ENCODE results near the gene NCKAP5. TPM values are rescaled to one million over a fixed set of nuclear protein-coding genes. Genes with fewer than 3 reads are reported as not detected.

NCKAP5 gene
- total and polyA plus RNA-seq, 2 of the 13 experiments (the other 11 are each of a cell fraction or from before 2014, with no cell fraction given) = 0.01 TPM; not detected in 1

- no peak for FAIRE-seq
- H3K4me1 ChIP-seq (ENCODE audit: insufficient read depth, low read length) = no peaks in the 10 kb centered on the region
Observed at GRCh38 chr2:133271105-133271504, 297.2 kb downstream of the NCKAP5 start.

More at GRCh38 chr2:133271105-133271504, 297.2 kb downstream of the NCKAP5 start:
- ATAC-seq (no peak), DNase-seq (ENCODE audit: low spot score) (no peak)
- Histone ChIP-seq H3K27me3 (ENCODE audit: control insufficient read depth in 1 of 2, insufficient read depth in 2 of 2, low read length in 2 of 2) (0 out of 5 replicates have a peak, but pooled peaks cover 0 to 3% of the 10 kb centered on the region in 2 experiments), H4K20me1 (ENCODE audit: insufficient read depth, low read length) (no peaks in the 10 kb centered on the region), H3K79me2 (ENCODE audit: insufficient read depth, low read length) (no peaks in the 10 kb centered on the region), H3K4me3 (replicated peaks in 1 of 3; ENCODE audit: insufficient read depth in 1 of 3, low read depth in 2 of 3, low read length in 3 of 3) (no peak overlapping the region), H3K9ac (ENCODE audit: insufficient read depth, low read depth, low read length) (no peak overlapping the region), H3K36me3 (replicated peaks in 1 of 2; ENCODE audit: control insufficient read depth in 1 of 2, insufficient read depth in 2 of 2, low read length in 2 of 2) (no peaks in the 10 kb centered on the region), H3K27ac (ENCODE audit: extremely low read length, insufficient read depth, low read length) (no peak overlapping the region), H2AFZ (ENCODE audit: low read length) (no peak overlapping the region), H3K9me3 (ENCODE audit: low read length) (no peaks in the 10 kb centered on the region), H3K4me2 (ENCODE audit: low read depth, low read length) (no peak overlapping the region)
- intact Hi-C loops (cut with micrococcal nuclease; ENCODE audit: unreplicated experiment) (no loop called here), in situ Hi-C loops (cut with HindIII; ENCODE audit: extremely low pct_ligation_motif_present, low pct_unique_long_range_greater_than_20kb) (no loop called here)
- ChIA-PET CTCF (ENCODE audit: low intra/inter-chr PET ratio, low total read pairs) (no interaction called here), POLR2A (no interaction called here)
- BruUV-seq (replicated peaks) = no TSS peak
- no peak for TF ChIP-seq GPN1 (CRISPR knock-in tag; IDR thresholded peaks at IDR 0.05; ENCODE audit: borderline replicate concordance)
- no peak for TF ChIP-seq ZNF713 (CRISPR knock-in tag; IDR thresholded peaks at IDR 0.05)
- TF ChIP-seq, protein P1, sequence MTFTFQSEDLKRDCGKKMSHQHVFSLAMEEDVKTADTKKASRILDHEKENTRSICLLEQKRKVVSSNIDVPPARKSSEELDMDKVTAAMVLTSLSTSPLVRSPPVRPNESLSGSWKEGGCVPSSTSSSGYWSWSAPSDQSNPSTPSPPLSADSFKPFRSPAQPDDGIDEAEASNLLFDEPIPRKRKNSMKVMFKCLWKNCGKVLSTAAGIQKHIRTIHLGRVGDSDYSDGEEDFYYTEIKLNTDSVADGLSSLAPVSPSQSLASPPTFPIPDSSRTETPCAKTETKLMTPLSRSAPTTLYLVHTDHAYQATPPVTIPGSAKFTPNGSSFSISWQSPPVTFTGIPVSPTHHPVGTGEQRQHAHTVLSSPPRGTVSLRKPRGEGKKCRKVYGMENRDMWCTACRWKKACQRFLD (CRISPR knock-in tag; IDR thresholded peaks at IDR 0.05; ENCODE audit: borderline replicate concordance) = no peak
- no peak for TF ChIP-seq FOXM1 (CRISPR knock-in tag; IDR thresholded peaks at IDR 0.05)
- no peak for TF ChIP-seq AGO2 (optimal IDR thresholded peaks at IDR 0.05; ENCODE audit: low read depth, low read length)
- TF ChIP-seq, protein P2, sequence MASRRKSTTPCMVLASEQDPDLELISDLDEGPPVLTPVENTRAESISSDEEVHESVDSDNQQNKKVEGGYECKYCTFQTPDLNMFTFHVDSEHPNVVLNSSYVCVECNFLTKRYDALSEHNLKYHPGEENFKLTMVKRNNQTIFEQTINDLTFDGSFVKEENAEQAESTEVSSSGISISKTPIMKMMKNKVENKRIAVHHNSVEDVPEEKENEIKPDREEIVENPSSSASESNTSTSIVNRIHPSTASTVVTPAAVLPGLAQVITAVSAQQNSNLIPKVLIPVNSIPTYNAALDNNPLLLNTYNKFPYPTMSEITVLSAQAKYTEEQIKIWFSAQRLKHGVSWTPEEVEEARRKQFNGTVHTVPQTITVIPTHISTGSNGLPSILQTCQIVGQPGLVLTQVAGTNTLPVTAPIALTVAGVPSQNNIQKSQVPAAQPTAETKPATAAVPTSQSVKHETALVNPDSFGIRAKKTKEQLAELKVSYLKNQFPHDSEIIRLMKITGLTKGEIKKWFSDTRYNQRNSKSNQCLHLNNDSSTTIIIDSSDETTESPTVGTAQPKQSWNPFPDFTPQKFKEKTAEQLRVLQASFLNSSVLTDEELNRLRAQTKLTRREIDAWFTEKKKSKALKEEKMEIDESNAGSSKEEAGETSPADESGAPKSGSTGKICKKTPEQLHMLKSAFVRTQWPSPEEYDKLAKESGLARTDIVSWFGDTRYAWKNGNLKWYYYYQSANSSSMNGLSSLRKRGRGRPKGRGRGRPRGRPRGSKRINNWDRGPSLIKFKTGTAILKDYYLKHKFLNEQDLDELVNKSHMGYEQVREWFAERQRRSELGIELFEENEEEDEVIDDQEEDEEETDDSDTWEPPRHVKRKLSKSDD (CRISPR knock-in tag; IDR thresholded peaks at IDR 0.05; ENCODE audit: low read depth) = no peak
- TF ChIP-seq, protein P3, sequence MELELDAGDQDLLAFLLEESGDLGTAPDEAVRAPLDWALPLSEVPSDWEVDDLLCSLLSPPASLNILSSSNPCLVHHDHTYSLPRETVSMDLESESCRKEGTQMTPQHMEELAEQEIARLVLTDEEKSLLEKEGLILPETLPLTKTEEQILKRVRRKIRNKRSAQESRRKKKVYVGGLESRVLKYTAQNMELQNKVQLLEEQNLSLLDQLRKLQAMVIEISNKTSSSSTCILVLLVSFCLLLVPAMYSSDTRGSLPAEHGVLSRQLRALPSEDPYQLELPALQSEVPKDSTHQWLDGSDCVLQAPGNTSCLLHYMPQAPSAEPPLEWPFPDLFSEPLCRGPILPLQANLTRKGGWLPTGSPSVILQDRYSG (CRISPR knock-in tag; IDR thresholded peaks at IDR 0.05) = no peak
- no peak for TF ChIP-seq GATAD2A (CRISPR knock-in tag; IDR thresholded peaks at IDR 0.05)
- TF ChIP-seq TFE3 (CRISPR knock-in tag; IDR thresholded peaks at IDR 0.05) = no peak
- no peak for TF ChIP-seq ZNF557 (CRISPR knock-in tag; IDR thresholded peaks at IDR 0.05)
- no peak for TF ChIP-seq PHB2 (IDR thresholded peaks at IDR 0.05; ENCODE audit: partially characterized antibody)
- TF ChIP-seq ZNF24 (IDR thresholded peaks at IDR 0.05) = no peak
- 37% methylated on average over 4 of the region's 4 CpGs for WGBS (ENCODE audit: low lambda C conversion rate)

Data from HepG2 (cell line).